Activated CD4-positive, CD25-positive, alpha-beta regulatory T cell treated with anti-CD3 and anti-CD28 coated beads, Interleukin-2, amount 50 U/mL, for 24 hours (primary cell): ENCODE data around the gene DCLK1.
A peak's percentile ranks its signal among the peaks of the same experiment; 100 is the strongest.
"Not testable (repeated sequence)": the region's sequence is repeated elsewhere in the genome, so short reads cannot be mapped to it uniquely, and the experiment has no call there.

Source experiments
- ATAC-seq, 2 donors: fragments of 150-1000 bp; cut with Tn5 transposase; one replicate each; pipeline ENCODE4 v1.10.0; 2021; ENCODE audit warnings: mild to moderate bottlenecking in 1 of 2, moderate library complexity in 1 of 2

The DCLK1 gene

DNA sequence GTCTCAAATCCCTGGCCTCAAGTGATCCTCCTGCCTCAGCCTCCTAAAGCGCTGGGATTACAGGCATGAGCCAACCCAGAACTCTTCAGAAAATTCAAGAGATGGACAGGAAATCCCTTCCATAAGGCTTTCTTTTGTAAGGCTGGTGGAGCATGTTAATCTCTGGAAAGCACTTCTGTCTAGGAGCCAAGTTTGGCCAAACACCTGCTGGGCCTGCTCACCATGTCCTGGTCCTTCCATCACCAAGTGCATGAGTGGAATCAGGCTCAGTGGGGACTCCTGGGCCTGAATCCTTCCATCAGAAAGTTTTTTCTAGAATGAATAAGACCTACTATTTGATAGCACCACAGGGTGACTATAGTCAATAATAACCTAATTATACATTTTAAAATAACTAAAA is 148.0 kb downstream of the DCLK1 start:
- no peak for ATAC-seq

DNA sequence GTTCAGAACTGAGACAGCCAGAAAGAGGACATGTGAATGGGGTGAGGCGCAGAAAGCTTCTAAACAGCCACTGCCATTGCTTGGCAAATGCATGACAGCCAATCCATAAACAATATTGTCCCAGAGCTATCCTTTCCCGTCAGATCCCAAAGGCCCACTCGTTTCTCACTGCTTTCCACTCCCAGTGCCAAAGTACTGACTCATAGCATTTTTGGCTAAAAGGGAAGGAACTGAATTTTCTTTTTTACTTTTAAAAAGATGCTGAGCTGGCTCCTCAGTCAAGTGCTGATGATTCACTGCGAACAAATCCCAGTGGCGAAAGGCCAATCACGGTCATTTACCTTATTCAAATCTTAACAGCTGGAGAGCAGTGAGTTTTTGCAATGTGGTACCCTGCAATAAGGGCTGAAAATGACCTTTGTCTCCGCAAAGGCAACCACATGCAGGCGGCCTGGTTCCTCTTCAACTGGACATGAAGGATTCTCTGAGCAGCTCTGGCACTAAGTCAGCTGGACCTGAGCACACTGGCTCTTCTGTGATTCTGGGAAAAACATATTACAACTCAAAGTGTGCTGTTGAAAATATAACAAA is 151.7 kb downstream of the DCLK1 start:
- no peak for ATAC-seq

DNA sequence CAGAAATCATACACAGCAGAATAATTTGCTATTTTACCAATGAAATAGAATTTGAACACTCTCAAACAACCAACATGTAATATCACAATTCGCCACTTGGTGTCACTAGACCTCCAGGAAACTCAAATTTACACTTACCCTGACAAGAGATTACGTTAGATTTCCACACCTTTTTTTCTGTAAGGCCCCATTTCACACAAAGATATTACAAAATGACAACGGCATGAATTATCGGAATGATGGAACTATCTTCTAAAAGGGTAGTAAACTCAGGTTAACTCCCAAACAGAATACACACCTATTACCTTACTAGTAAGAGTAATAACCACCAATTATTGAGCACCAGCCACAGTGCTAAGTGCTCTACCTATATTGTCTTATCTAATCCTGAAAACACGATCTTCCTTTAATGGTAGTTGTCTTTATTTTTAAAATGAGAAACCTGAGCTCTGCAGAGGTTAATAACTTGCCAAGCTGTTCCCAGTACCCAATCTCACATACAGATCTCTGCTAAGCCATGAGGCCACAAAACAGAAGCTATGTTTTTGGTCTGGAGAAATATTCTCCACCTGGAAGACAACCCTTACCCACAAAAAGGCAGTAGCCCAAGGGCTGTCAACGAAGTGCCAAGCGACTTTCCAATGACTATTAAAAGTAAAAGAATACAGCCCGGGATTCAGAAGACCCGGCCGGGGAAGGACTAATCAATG is 152.4 kb downstream of the DCLK1 start:
- no peak for ATAC-seq

DNA sequence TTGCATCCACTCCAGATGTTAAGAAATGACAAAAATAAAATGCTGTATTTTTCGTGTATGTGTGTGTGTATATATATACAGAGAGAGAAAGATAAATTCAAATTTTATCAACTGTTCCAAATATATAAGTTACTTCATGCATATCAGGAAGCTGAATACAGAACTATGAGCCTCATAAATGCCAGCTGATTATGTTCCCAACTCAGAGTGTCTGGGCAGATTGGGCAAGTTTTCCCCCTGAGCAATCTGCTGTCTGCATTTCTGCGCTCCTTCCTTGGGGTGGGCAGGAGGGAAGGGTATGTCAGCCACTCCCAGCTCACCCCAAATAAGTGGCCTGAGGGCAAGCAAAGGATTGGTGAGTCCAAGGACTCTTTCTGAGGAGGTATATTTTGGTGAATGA is 154.1 kb downstream of the DCLK1 start:
- no peak for ATAC-seq

DNA sequence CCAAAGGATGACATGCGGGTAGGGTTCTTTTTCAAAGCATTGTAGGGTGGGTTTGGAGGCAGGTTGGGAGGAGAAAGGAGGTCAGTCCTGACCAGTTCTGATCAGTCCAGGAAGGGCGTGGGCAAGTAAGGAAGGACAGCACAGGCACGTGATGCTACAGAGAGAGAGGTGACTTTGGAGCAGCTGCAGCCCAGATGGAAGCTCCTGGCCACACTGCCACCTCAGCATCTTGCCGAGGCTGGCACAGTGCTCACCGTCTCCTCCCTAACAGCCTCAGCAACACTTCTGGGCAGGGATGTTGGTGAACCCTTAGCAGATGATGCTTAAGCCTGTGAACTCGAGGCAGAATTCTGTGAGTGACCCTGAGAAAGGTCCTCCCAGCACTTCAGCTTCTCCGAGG is 155.1 kb downstream of the DCLK1 start:
- ATAC-seq = no peak

DNA sequence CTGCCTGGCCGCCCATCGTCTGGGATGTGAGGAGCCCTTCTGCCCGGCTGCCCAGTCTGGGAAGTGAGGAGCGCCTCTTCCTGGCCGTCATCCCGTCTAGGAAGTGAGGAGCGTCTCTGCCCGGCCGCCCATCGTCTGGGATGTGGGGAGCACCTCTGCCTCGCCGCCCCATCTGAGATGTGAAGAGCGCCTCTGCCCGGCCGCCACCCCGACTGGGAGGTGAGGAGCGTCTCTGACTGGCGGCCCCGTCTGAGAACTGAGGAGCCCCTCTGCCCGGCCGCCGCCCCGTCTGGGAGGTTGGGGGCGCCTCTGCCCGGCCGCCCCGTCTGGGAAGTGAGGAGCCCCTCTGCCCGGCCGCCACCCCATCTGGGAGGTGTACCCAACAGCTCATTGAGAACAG is 164.2 kb downstream of the DCLK1 start:
- ATAC-seq = not testable (repeated sequence)

DNA sequence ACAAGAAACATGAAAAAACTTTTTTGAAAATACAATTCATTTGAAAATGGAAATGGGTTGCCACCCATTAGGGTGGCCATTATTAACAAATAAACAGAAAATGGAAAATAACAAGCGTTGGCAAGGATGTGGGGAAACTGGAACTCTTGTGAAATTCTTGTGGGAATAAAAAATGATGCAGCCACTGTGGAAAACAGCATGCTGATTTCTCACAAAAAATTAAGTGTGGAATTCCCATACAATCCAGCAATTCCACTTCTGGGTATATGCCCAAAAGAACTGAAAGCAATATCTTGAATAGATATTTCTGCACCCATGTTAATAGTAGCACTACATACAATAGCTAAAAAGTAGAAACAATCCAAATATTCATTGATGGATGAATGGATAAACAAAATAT is 165.2 kb downstream of the DCLK1 start:
- ATAC-seq = no peak

DNA sequence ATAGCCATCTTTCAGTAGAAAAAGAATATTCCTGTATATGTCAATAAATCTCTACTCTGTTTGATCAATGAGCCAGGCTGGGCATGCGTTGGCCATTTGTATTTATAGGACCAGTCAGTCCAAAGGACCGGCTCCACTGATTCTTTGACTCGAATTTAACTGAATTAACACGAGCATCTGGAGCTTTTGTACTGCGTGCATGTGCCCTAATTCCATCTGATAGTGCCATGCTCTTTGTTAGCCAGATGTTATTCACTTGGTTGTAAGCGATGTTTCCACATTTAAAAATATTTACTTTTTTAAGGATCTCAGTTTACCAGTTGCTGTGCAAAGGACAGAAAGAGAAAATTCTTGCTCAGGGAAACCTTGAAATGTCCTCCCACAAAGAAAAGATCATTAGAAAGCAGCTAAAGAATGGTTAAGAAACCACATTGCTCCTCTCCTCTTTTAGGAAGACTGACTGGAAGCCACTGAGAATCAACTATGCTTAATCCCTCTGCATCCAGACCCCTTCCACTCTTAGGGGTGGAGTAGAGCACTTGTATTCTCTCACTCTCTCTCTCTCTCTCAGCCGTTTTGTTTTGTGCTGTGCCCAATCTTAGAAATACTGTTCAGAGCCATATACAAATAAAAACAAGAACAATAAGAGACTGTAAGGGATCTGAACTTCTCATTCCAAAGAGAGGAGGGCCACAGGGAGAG is 165.8 kb downstream of the DCLK1 start:
- no peak for ATAC-seq

DNA sequence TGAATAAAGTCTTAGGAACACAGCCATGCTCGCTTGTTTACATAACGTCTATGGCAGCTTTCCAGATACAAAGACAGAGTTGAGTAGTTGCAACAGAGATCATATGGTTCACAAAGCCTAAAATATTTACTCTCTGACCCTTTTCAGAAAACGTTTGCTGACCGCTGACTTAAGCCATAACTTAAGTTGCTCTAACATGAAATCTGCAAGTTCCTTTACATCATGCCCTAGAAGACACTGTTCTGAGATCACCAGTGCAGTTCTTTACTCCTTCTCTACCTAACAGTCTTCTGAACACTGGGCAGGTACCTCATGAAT is 166.4 kb downstream of the DCLK1 start:
- ATAC-seq = no peak

DNA sequence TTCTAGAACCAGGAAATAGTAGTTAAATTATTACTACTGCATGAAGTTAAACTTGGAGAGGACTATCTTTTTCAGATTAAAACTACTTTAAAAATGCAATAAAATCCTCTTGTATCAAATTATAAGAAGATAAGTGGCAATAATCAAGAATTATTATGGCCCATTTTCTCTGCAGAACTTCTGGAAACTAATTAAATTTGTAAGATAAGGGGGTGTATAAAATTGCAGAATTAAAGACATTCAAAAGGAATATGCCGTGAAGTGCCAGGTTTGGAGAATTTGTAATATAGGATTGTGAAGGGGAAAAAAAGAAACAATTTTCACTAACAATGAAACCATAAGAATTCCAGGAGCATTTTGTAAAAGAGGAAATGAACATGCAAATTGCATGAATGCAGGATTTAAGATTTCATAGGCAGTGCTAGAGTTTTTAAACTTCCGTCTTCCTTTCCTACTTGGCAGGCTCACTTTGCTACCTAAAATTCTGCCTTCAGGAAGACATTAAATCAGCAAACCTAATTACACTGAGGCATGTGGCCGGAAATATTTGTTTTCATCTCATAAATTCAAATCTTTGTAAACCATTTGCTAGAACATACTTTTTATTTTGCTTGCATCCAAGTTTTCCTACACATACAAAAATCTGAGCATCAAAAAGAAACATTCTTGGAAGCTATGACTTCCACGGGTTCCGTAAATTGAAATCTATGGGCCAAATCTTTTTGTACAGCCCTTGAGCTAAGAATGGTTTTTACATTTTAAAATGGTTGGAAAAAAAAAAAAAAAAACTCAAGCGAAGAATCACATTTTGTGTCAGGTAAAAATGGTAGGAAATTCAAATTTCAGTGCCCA is 166.9 kb downstream of the DCLK1 start:
- no peak for ATAC-seq

DNA sequence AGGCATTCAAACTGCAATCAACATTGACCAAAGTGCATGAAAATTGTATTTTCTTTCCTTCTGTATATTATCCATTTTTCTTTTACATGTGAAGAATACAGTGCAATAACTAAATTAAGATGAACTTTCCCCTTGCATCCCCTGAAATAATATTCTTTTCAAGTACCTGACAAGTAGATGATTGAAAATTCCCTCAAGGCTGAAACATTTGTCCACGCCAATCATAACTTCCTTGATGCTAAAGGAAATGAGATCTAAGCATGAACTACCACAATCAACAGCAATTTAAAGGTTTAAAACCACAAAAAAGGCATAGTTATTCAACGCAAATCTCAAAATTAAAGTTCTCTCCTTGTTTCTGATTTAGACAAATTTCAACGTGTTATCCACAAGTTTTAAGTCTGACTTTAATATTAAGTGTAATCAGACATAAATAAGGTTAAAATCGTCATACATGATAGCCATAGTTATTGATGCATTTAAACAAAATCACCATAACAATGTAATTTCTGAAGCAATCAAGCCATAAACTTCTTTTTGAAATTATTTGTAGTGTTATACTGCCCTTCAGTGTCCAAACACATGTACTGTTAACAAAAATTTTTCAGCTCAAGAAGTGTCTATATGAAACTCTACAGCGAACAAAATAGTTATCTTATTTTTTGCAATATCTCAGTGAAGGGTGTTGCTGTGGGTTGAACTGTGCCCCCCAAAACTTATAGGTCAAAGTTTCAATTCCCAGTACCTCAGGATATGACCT is 169.5 kb downstream of the DCLK1 start:
- ATAC-seq = no peak

DNA sequence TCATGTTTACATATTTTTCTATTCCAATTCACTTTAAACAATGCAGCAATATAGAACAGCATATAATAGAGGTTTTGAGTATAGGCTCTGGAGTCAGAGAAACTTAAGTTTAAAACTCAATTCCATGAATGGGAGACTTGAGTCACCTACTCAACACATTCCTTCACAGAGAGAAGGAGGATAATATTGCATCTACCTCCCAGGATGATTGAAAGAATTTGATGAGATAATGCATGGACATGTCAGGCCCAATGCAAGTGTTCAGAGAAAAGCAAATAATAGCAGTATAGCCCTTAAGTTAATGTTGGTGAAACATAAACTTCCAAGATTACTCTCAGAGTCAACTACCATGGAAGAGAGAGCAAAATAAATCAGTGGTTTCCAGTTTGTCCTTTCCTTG is 170.2 kb downstream of the DCLK1 start:
- ATAC-seq = no peak

DNA sequence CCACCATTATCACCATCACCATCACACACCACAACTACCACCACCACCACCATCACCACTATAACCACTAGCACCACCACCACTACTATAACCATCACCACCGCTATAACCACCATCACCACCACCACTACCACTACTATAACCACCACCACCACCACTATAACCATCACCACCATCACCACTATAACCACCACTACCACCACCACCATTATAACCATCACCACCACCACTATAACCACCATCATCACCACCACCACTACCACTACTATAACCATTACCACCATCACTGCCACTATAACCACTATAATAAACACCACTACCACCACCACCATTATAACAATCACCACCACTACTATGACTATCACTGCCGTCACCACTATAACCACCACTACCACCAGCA is 173.2 kb downstream of the DCLK1 start:
- ATAC-seq = peak in 1 of 2 donors; percentile 17

DNA sequence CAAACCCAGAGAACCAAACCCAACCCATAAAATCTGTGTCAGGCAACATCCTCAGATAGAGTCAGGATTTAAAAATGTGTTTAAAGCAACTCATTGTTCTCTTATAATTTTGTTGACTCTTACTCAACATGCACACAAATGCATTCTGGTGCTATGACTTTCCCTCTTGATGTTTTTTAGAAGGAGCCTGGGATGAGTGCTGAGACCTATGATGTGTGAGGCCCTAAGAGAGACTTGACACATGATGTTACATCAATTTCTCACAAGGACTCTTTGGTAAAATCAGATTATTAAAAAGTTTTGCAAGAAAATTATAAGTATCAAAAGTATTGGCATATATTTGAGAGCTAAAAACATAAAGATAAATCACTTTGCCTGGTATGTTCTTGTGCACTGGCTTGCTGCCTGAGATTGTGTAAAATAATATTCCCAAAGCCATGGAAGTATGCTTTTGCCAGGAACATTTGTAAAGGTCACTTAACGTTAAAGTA is 173.9 kb downstream of the DCLK1 start:
- no peak for ATAC-seq

DNA sequence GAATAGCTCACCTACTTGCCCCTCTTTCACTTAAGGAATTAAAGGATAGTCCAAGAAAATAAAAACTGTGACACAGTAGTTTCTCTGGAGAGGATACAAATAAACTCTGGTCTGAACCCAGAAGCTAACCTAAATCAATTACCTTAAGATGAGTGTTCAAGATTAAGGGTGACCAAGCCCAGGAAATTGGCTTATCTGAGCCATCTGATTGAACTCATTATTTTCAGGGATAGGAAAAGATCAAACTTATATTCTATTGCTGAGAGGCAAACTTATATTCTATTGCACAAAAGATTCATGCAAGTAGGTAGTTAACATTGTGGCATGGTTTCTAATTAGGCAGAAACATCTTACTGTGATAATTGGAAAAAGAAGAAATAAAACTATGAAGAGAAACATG is 175.1 kb downstream of the DCLK1 start:
- no peak for ATAC-seq

DNA sequence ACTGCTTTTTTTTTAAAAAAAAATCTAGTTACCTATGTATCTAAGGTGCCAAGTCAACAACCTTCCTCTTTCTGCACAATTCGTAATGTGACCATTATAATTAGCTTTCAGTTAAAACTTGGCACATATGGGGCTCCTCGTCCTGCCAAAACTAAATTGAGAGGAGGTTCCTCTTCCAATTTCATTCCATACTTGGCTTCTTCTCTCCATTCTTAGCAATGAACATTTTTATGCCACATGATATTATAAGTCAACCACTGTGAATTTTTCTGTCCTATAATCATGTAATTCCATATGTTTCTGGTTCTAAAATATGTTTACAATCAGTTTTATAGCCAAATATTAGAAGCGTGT is 177.0 kb downstream of the DCLK1 start:
- ATAC-seq = no peak

DNA sequence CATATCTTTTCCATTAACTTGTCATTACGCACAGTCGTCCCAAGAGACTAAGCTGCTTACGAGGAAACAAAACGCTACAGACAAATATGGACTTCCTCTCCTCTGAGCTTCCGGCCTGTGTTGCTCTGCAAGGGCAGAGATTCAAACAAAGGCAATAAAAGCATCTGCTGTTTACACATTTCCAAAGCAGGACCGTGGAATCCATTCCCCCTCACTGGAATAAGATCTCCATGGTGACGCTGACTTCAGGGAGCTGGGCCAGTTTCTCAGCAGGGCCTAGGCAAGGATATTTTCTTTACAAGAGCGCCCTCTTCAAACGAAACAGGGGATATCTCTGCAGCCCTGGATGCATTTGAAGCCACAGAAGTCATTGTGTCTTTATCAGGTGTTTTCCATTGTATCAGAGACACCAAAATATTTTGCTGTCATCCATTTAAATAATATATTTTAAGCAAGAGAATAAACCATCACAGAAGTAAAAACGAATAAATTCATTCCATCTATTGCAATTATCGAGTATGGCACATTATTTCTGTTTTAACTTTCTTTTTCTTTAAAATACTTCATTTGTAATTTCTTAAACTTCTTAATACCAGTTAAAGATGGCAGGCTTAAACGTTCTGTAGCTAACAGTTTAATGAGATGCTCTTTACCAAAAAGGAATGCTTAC is 177.5 kb downstream of the DCLK1 start:
- ATAC-seq = no peak

DNA sequence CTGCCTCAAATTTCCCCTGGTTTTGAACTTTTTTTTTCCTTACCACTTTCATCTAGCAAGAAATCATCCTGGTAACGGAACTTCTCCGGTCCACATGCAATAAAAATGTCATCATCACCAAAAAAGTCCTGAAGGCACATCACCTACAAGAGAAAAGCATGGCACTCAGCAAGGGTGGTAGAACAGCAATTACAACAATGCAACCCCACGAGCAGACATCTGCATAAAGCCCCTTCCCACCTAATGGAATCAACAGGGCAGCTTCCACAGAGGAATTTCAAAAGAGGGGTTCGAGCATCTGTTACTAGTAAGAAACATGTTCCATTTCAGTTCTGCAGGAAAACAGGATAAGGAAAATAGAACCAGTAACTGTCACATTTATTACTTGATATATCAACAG is 183.9 kb downstream of the DCLK1 start:
- ATAC-seq = no peak

DNA sequence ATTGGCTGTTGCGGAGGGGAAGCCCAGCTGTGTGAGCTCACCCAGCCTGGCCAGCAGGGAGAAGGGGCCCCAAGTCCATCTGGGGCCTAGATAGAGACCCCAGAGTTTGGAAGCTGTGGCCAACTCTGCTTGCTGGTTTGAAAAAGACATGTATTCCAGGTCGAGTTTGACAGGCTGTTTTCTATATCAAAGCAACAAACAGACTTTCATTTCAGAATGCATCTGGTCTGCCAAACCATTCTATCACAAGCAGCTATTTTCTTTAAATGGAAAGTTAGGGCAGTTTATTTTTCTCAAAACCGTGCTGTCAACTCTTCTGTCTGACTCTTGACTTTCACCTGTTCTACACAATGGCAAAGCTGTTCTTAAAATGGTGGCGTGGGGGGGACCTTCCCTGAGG is 185.8 kb downstream of the DCLK1 start:
- ATAC-seq = no peak

DNA sequence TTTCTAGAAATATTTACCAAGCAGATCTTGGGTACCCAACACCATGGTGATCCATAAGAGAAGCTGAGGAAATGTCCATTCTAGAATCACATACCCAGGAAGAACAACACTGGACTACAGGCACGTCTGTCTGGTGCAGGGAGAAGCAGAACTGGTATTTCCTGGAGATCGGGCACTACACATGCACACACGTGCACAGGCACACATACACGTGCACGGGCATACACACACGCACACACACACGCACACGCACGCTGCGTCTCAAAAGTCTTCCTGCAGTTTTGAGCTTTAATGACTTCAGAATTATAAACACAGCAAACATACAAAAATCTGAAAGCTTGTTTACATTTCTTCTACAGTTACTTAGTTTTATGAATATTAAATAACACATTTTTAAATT is 189.8 kb downstream of the DCLK1 start:
- ATAC-seq = no peak

DNA sequence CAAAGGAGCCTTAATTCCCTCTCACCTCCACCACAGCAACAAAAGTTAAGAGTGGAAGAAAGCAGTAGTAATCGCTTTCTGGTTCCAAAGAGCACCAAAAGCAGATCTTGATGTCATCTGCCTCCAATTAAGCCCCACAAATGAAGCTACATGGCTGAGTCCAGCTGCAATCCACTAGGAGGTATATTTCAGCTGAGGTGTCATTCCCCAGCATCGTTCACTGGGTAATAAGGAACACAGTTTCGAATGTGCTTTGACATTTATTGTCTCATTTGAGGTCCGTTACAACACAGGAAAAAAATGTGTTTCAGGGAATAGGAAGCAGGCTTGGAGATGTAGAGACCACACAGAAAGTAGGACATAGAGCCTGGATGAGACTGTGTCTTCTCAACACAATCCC is 190.4 kb downstream of the DCLK1 start:
- no peak for ATAC-seq
